Sigmoid colon (tissue), 7 donors: ENCODE data around the gene TSHZ1. TPM values are rescaled to one million over a fixed set of nuclear protein-coding genes. Genes with fewer than 3 reads are reported as not detected.

Experiments used
- DNase-seq: peaks from one replicate; pipeline ENCODE4 v3.0.0-alpha.2; 2019
- H3K27ac ChIP-seq, 4 donors: fragments of 200-600 bp; sonication (generic); one replicate each; pipeline ENCODE4 v1.5.1; 2016 to 2019; ENCODE audit warnings: mild to moderate bottlenecking in 1 of 4
- H3K27me3 ChIP-seq, 3 donors: fragments of 200-600 bp; sonication (generic); one replicate each; pipeline ENCODE4 v1.5.1; 2019; ENCODE audit warnings: mild to moderate bottlenecking in 1 of 3
- H3K36me3 ChIP-seq, 4 donors: fragments of 200-600 bp; sonication (generic); one replicate each; pipeline ENCODE4 v1.5.1; 2016 to 2019
- H3K4me1 ChIP-seq, 4 donors: fragments of 200-600 bp; sonication (generic); one replicate each; pipeline ENCODE4 v1.5.1; 2017 to 2019
- H3K4me3 ChIP-seq, 4 donors: fragments of 200-600 bp; sonication (generic); one replicate each; pipeline ENCODE4 v1.5.1; 2017 to 2019; ENCODE audit warnings: mild to moderate bottlenecking in 2 of 4, moderate library complexity in 1 of 4
- H3K9me3 ChIP-seq, 4 donors: fragments of 200-600 bp in 3 of 4; sonication (generic) in 3 of 4; one replicate each; pipeline versions ENCODE4 v1.5.1 to v1.6.1; 2013 to 2019
- EP300 ChIP-seq, 4 donors: sonication (generic); formaldehyde crosslinking; IDR thresholded peaks; one replicate each; pipeline ENCODE4 v1.6.1; 2017; ENCODE audit warnings: antibody characterized with exemption in 4 of 4
- POLR2A ChIP-seq, 2 donors: fragments of 450-650 bp; IDR thresholded peaks; one replicate each; pipeline ENCODE4 v1.6.1; 2016; ENCODE audit warnings: antibody characterized with exemption in 2 of 2, mild to moderate bottlenecking in 2 of 2, moderate library complexity in 2 of 2
- POLR2AphosphoS5 ChIP-seq, 4 donors: sonication (generic); formaldehyde crosslinking; IDR thresholded peaks; one replicate each; pipeline ENCODE4 v1.6.1; 2017; ENCODE audit warnings: antibody characterized with exemption in 4 of 4
- WGBS, 2 donors: extraction: QIAGEN DNeasy Blood & Tissue Kit; methylation state at CpG; one replicate each; pipeline ENCODE4 v1.1.7; 2013; 5-methylcytosine and 5-hydroxymethylcytosine counted together
- intact Hi-C: fragments of 100-400 bp; cut with DNase I; formaldehyde crosslinking; loops from one replicate; pipeline ENCODE4 v1.15.1; 2023
- polyA plus RNA-seq, 3 donors: library from polyadenylated mRNA; stranded (reverse); fragments of 200-250 nt; gene quantifications; one replicate each; pipeline ENCODE4 v1.2.3, GENCODE V29; 2013
- total RNA-seq, 4 donors: library from RNA; depleted of rRNA; stranded (reverse); fragments of >200 nt; gene quantifications; one replicate each; pipeline ENCODE4 v1.1.0, GENCODE V29; 2016
- TF ChIP-seq, protein P1 (sequence below), 4 experiments: fragments of 450-650 bp in 3 of 4; fragments of 200-600 bp in 1 of 4; IDR thresholded peaks; one replicate each; pipeline ENCODE4 v1.5.1; 2016 to 2019; ENCODE audit warnings: antibody characterized with exemption in 4 of 4, mild to moderate bottlenecking in 3 of 4, moderate library complexity in 2 of 4
- donor health status: healthy with polysubstance abuse.
- donor health status: Bipolar disorder and iron deficiency.
- donor health status: healthy.

TSHZ1 gene
- total and polyA plus RNA-seq, 7 donors = 7.8 to 29.4 (median 23.0) TPM

GRCh38 chr18:75287700-75288099, 77.1 kb downstream of the TSHZ1 start:
- intact Hi-C loops = no loop called here

GRCh38 chr18:75289761-75290160, 79.2 kb downstream of the TSHZ1 start:
- no peak for TF ChIP-seq POLR2A (IDR thresholded peaks at IDR 0.05)
- no peak for TF ChIP-seq POLR2AphosphoS5 (IDR thresholded peaks at IDR 0.05)
- TF ChIP-seq, protein P1, sequence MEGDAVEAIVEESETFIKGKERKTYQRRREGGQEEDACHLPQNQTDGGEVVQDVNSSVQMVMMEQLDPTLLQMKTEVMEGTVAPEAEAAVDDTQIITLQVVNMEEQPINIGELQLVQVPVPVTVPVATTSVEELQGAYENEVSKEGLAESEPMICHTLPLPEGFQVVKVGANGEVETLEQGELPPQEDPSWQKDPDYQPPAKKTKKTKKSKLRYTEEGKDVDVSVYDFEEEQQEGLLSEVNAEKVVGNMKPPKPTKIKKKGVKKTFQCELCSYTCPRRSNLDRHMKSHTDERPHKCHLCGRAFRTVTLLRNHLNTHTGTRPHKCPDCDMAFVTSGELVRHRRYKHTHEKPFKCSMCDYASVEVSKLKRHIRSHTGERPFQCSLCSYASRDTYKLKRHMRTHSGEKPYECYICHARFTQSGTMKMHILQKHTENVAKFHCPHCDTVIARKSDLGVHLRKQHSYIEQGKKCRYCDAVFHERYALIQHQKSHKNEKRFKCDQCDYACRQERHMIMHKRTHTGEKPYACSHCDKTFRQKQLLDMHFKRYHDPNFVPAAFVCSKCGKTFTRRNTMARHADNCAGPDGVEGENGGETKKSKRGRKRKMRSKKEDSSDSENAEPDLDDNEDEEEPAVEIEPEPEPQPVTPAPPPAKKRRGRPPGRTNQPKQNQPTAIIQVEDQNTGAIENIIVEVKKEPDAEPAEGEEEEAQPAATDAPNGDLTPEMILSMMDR (IDR thresholded peaks at IDR 0.05) = no peak
- no peak for TF ChIP-seq EP300 (IDR thresholded peaks at IDR 0.05)
- Histone ChIP-seq H3K27me3 (no peaks in the 10 kb centered on the region), H3K4me3 (no peak overlapping the region), H3K9me3 (no peaks in the 10 kb centered on the region), H3K27ac (no peak overlapping the region), H3K36me3 (peaks cover 9 to 39% (median 17%) of the 10 kb centered on the region in 4 donors), H3K4me1 (no peaks in the 10 kb centered on the region)
- 92 to 93% methylated on average over 4 of the region's 4 CpGs for WGBS, 2 donors
- intact Hi-C loops = no loop called here
- DNase-seq = no peak

More at GRCh38 chr18:75287700-75288099, 77.1 kb downstream of the TSHZ1 start:
- 98% methylated on average over 24 of the region's 24 CpGs for WGBS, 2 donors
- H3K36me3 ChIP-seq = peaks cover 9 to 39% (median 17%) of the 10 kb centered on the region in 4 donors
- no peaks in the 10 kb centered on the region for H3K9me3 ChIP-seq
- H3K27me3 ChIP-seq = no peaks in the 10 kb centered on the region
- no peaks in the 10 kb centered on the region for H3K4me1 ChIP-seq
- no peak overlapping the region for H3K27ac ChIP-seq
- no peak for DNase-seq
- no peak overlapping the region for H3K4me3 ChIP-seq
- TF ChIP-seq POLR2A (IDR thresholded peaks at IDR 0.05) (no peak), EP300 (IDR thresholded peaks at IDR 0.05) (no peak), POLR2AphosphoS5 (IDR thresholded peaks at IDR 0.05) (no peak)
- TF ChIP-seq, protein P1 (IDR thresholded peaks at IDR 0.05) = no peak

GRCh38 chr18:75290737-75291358, 80.3 kb downstream of the TSHZ1 start:
- Histone ChIP-seq H3K4me1 (no peaks in the 10 kb centered on the region), H3K27ac (no peak overlapping the region), H3K9me3 (no peaks in the 10 kb centered on the region), H3K4me3 (no peak overlapping the region), H3K27me3 (no peaks in the 10 kb centered on the region), H3K36me3 (peaks cover 8 to 33% (median 12%) of the 10 kb centered on the region in 4 donors)
- no peak for TF ChIP-seq POLR2AphosphoS5 (IDR thresholded peaks at IDR 0.05)
- TF ChIP-seq, protein P1 (IDR thresholded peaks at IDR 0.05) = no peak
- TF ChIP-seq EP300 (IDR thresholded peaks at IDR 0.05) = no peak
- no peak for TF ChIP-seq POLR2A (IDR thresholded peaks at IDR 0.05)
- intact Hi-C loops = no loop called here
- WGBS, 2 donors = 90 to 94% methylated on average over 9 of the region's 9 CpGs
- DNase-seq = no peak

DNA sequence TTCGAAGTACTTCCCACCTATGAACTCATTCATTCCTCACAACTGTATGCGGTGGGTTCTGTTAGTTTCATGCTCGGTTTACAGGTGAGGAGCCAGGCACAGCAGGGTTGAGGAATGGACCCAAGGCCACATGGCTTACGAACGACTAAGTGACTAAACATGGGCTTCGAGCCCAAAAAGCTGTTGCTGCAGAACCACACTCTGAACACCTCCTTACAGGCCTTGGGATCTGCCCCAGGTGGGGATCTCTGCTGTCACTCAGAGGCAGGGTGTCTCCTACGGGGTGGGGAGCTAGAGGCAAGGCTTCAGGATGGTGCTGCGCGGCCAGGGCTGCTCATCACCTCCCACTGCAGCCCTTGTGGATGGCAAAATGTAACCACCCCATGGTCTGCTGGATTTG, 80.9 kb downstream of the TSHZ1 start:
- TF ChIP-seq POLR2A (IDR thresholded peaks at IDR 0.05) (no peak), EP300 (IDR thresholded peaks at IDR 0.05) (no peak), POLR2AphosphoS5 (IDR thresholded peaks at IDR 0.05) (no peak)
- TF ChIP-seq, protein P1 (IDR thresholded peaks at IDR 0.05) = no peak
- Histone ChIP-seq H3K27me3 (no peaks in the 10 kb centered on the region), H3K4me1 (no peaks in the 10 kb centered on the region), H3K36me3 (peaks cover 2 to 26% (median 7%) of the 10 kb centered on the region in 4 donors), H3K27ac (no peak overlapping the region), H3K9me3 (no peaks in the 10 kb centered on the region), H3K4me3 (no peak overlapping the region)
- DNase-seq = no peak
- WGBS, 2 donors = 90 to 98% methylated on average over 9 of the region's 9 CpGs
- intact Hi-C loops = no loop called here

GRCh38 chr18:75293591-75293990, 83.0 kb downstream of the TSHZ1 start:
- WGBS, 2 donors = 93% methylated on average over 9 of the region's 9 CpGs
- no peak overlapping the region for H3K27ac ChIP-seq
- intact Hi-C loops = no loop called here
- no peaks in the 10 kb centered on the region for H3K9me3 ChIP-seq
- no peak overlapping the region for H3K4me3 ChIP-seq
- TF ChIP-seq, protein P1 (IDR thresholded peaks at IDR 0.05) = no peak
- TF ChIP-seq POLR2A (IDR thresholded peaks at IDR 0.05) (no peak), EP300 (IDR thresholded peaks at IDR 0.05) (no peak), POLR2AphosphoS5 (IDR thresholded peaks at IDR 0.05) (no peak)
- H3K27me3 ChIP-seq = no peaks in the 10 kb centered on the region
- peaks cover 0 to 5% (median 0%) of the 10 kb centered on the region in 4 donors for H3K36me3 ChIP-seq
- H3K4me1 ChIP-seq = no peaks in the 10 kb centered on the region
- no peak for DNase-seq
